DND-41 (cell line): ENCODE results near the gene GOLPH3L.

Source experiments
- ATAC-seq: fragments of 200-7000 bp; cut with Tn5 transposase; 3 replicates; pipeline ENCODE4 v1.9.1; 2021; ENCODE audit warnings: low read depth; ENCODE audit not compliant: insufficient read depth
- DNase-seq: peaks from one replicate; pipeline ENCODE4 v3.0.0-alpha.2; 2020
- H2AFZ ChIP-seq: 2 replicates; pipeline ENCODE4 v1.6.0; 2012; ENCODE audit warnings: low read depth, low read length
- H3K27ac ChIP-seq: 2 replicates; pipeline ENCODE4 v1.5.1; 2012; ENCODE audit warnings: low read length, inconsistent platforms
- H3K27me3 ChIP-seq: fragments of 200-600 bp; sonication (generic); 2 replicates; pipeline ENCODE4 v1.6.0; 2012; ENCODE audit warnings: low read length, mild to moderate bottlenecking, inconsistent platforms; ENCODE audit not compliant: insufficient read depth, poor library complexity
- H3K36me3 ChIP-seq: 2 replicates; pipeline ENCODE4 v1.5.1; 2012; ENCODE audit warnings: low read length, inconsistent platforms; ENCODE audit not compliant: insufficient read depth
- H3K4me1 ChIP-seq: 2 replicates; pipeline ENCODE4 v1.5.1; 2012; ENCODE audit warnings: mild to moderate bottlenecking, low read length; ENCODE audit not compliant: insufficient read depth
- H3K4me2 ChIP-seq: 2 replicates; pipeline ENCODE4 v1.6.0; 2012; ENCODE audit warnings: mild to moderate bottlenecking, moderate library complexity, low read length, inconsistent platforms; ENCODE audit not compliant: insufficient read depth
- H3K4me3 ChIP-seq, 2 experiments: fragments of 200-600 bp in 1 of 2; shearing (Covaris generic) in 1 of 2; 2 replicates each; pipeline ENCODE4 v1.5.1; 2012 to 2016; ENCODE audit warnings: inconsistent platforms in 2 of 2, low read length in 2 of 2, mild to moderate bottlenecking in 2 of 2, low read depth in 1 of 2, moderate library complexity in 1 of 2
- H3K79me2 ChIP-seq: 2 replicates; pipeline ENCODE4 v1.6.0; 2012; ENCODE audit warnings: low read length, inconsistent platforms; ENCODE audit not compliant: insufficient read depth
- H3K9ac ChIP-seq: 2 replicates; pipeline ENCODE4 v1.6.0; 2012; ENCODE audit warnings: low read depth, mild to moderate bottlenecking, inconsistent platforms, low read length, moderate library complexity
- H3K9me3 ChIP-seq: 2 replicates; pipeline ENCODE4 v1.5.1; 2012; ENCODE audit warnings: low read length, moderate library complexity, mild to moderate bottlenecking, inconsistent platforms; ENCODE audit not compliant: insufficient read depth, severe bottlenecking
- H4K20me1 ChIP-seq: 2 replicates; pipeline ENCODE4 v1.6.0; 2012; ENCODE audit warnings: low read length; ENCODE audit not compliant: insufficient read depth
- CTCF ChIP-seq: IDR thresholded peaks from 2 replicates; pipeline ENCODE4 v1.5.1; 2012; ENCODE audit warnings: borderline replicate concordance, low read length, moderate library complexity, mild to moderate bottlenecking; ENCODE audit not compliant: poor library complexity, severe bottlenecking; ENCODE audit errors: extremely low read depth
- EZH2 ChIP-seq: IDR thresholded peaks from 3 replicates; pipeline ENCODE4 v1.6.1; 2012; ENCODE audit warnings: borderline replicate concordance, low read depth, mild to moderate bottlenecking, moderate library complexity, low read length, inconsistent platforms; ENCODE audit not compliant: severe bottlenecking

The GOLPH3L gene

GRCh38 chr1:150686275-150686674 lies 10.7 kb downstream of the GOLPH3L start:
- Histone ChIP-seq H3K36me3 (peaks cover 50% of the 10 kb centered on the region), H3K9ac (no peak overlapping the region), H3K9me3 (no peaks in the 10 kb centered on the region), H3K79me2 (peaks cover 29% of the 10 kb centered on the region), H3K4me3 (no peak overlapping the region), H2AFZ (no peak overlapping the region), H3K27ac (no peak overlapping the region), H3K4me1 (no peaks in the 10 kb centered on the region), H3K4me2 (no peak overlapping the region), H3K27me3 (no peaks in the 10 kb centered on the region), H4K20me1 (no peaks in the 10 kb centered on the region)
- DNase-seq = no peak
- TF ChIP-seq EZH2 (no peak), CTCF (no peak)
- ATAC-seq = no peak

GRCh38 chr1:150683914-150684313 lies 13.0 kb downstream of the GOLPH3L start:
- H3K36me3 ChIP-seq = peaks cover 41% of the 10 kb centered on the region
- H3K4me2 ChIP-seq = no peak overlapping the region
- no peak overlapping the region for H2AFZ ChIP-seq
- no peak overlapping the region for H3K4me3 ChIP-seq
- no peak for ATAC-seq
- H3K27me3 ChIP-seq = no peaks in the 10 kb centered on the region
- no peak for DNase-seq
- H4K20me1 ChIP-seq = no peaks in the 10 kb centered on the region
- H3K9ac ChIP-seq = no peak overlapping the region
- H3K27ac ChIP-seq = no peak overlapping the region
- TF ChIP-seq CTCF = no peak
- TF ChIP-seq EZH2 = no peak
- no peaks in the 10 kb centered on the region for H3K4me1 ChIP-seq
- H3K79me2 ChIP-seq = peaks cover 34% of the 10 kb centered on the region
- H3K9me3 ChIP-seq = no peaks in the 10 kb centered on the region

GRCh38 chr1:150678988-150679387 lies 18.0 kb downstream of the GOLPH3L start:
- Histone ChIP-seq H3K9me3 (no peaks in the 10 kb centered on the region), H3K4me3 (no peak overlapping the region), H2AFZ (no peak overlapping the region), H3K36me3 (peaks cover 27% of the 10 kb centered on the region), H3K79me2 (peaks cover 47% of the 10 kb centered on the region), H3K27me3 (no peaks in the 10 kb centered on the region), H3K4me2 (no peak overlapping the region), H3K27ac (no peak overlapping the region), H3K4me1 (no peaks in the 10 kb centered on the region), H3K9ac (no peak overlapping the region), H4K20me1 (no peaks in the 10 kb centered on the region)
- TF ChIP-seq EZH2 (no peak), CTCF (no peak)
- no peak for ATAC-seq
- DNase-seq = no peak

- Histone ChIP-seq H3K79me2 (peaks cover 30% of the 10 kb centered on the region), H3K27me3 (no peaks in the 10 kb centered on the region), H2AFZ (no peak overlapping the region), H3K4me1 (no peaks in the 10 kb centered on the region), H3K36me3 (peaks cover 17% of the 10 kb centered on the region), H3K4me3 (no peak overlapping the region), H3K9ac (no peak overlapping the region), H3K9me3 (no peaks in the 10 kb centered on the region), H3K27ac (no peak overlapping the region), H4K20me1 (no peaks in the 10 kb centered on the region), H3K4me2 (no peak overlapping the region)
- DNase-seq (no peak), ATAC-seq (no peak)
- TF ChIP-seq EZH2 = no peak
- TF ChIP-seq CTCF = no peak
Observed at GRCh38 chr1:150674881-150675280, 22.1 kb downstream of the GOLPH3L start.
